ENCODE measurements around the gene UBN2.
"Not testable (repeated sequence)": the region's sequence is repeated elsewhere in the genome, so short reads cannot be mapped to it uniquely, and the experiment has no call there.

The UBN2 gene

GRCh38 chr7:139205843-139206242, 25.2 kb upstream of the UBN2 start:
- Histone ChIP-seq H3K4me2 (no peak overlapping the region), H3K27me3 (no peaks in the 10 kb centered on the region), H3K9ac (no peak overlapping the region), H4K20me1 (no peaks in the 10 kb centered on the region), H3K27ac (no peak overlapping the region), H3K4me3 (no peak overlapping the region), H3K4me1 (no peaks in the 10 kb centered on the region), H3K9me3 (peaks cover 12% of the 10 kb centered on the region), H3K36me3 (no peaks in the 10 kb centered on the region)
- TF ChIP-seq Cebpa-rat (IDR thresholded peaks at IDR 0.05), result no peak

GRCh38 chr7:139212133-139212532, 18.9 kb upstream of the UBN2 start:
- no peak overlapping the region for H3K9ac ChIP-seq
- no peaks in the 10 kb centered on the region for H3K36me3 ChIP-seq
- no peak for TF ChIP-seq Cebpa-rat (IDR thresholded peaks at IDR 0.05)
- no peaks in the 10 kb centered on the region for H3K9me3 ChIP-seq
- H3K4me3 ChIP-seq, result no peak overlapping the region
- H3K27me3 ChIP-seq, result no peaks in the 10 kb centered on the region
- H3K27ac ChIP-seq, result no peak overlapping the region
- no peaks in the 10 kb centered on the region for H4K20me1 ChIP-seq
- no peaks in the 10 kb centered on the region for H3K4me1 ChIP-seq
- H3K4me2 ChIP-seq, result no peak overlapping the region

- H3K4me3 ChIP-seq, H3K9ac ChIP-seq, H3K36me3 ChIP-seq, H3K9me3 ChIP-seq, H3K4me1 ChIP-seq, H3K27me3 ChIP-seq, H3K27ac ChIP-seq, H3K4me2 ChIP-seq, H4K20me1 ChIP-seq: not testable (repeated sequence)
These were observed 17.5 kb upstream of the UBN2 start for GRCh38 chr7:139213489-139213888.

- H3K4me2 ChIP-seq, result no peak overlapping the region
These were observed 12.9 kb upstream of the UBN2 start for GRCh38 chr7:139218173-139218572.

GRCh38 chr7:139224219-139224618, 6.8 kb upstream of the UBN2 start:
- peaks cover 17% of the 10 kb centered on the region for H3K9me3 ChIP-seq
- H3K9ac ChIP-seq, result no peak overlapping the region
- TF ChIP-seq Cebpa-rat (IDR thresholded peaks at IDR 0.05), result no peak
- H3K36me3 ChIP-seq, result no peaks in the 10 kb centered on the region
- no peak overlapping the region for H3K27ac ChIP-seq
- H3K4me2 ChIP-seq, result no peak overlapping the region
- no peaks in the 10 kb centered on the region for H3K27me3 ChIP-seq
- H3K4me1 ChIP-seq, result no peaks in the 10 kb centered on the region
- H4K20me1 ChIP-seq, result no peaks in the 10 kb centered on the region
- H3K4me3 ChIP-seq, result no peak overlapping the region

More at GRCh38 chr7:139218173-139218572, 12.9 kb upstream of the UBN2 start:
- no peak for TF ChIP-seq Cebpa-rat (IDR thresholded peaks at IDR 0.05)
- Histone ChIP-seq H3K4me3 (no peak overlapping the region), H3K27me3 (no peaks in the 10 kb centered on the region), H3K27ac (no peak overlapping the region), H3K9ac (no peak overlapping the region), H3K36me3 (no peaks in the 10 kb centered on the region), H3K4me1 (no peaks in the 10 kb centered on the region), H3K9me3 (no peaks in the 10 kb centered on the region), H4K20me1 (no peaks in the 10 kb centered on the region)

- H3K4me3 ChIP-seq, H3K27ac ChIP-seq, H3K4me1 ChIP-seq, H3K4me2 ChIP-seq, H3K36me3 ChIP-seq, H4K20me1 ChIP-seq, H3K27me3 ChIP-seq, H3K9ac ChIP-seq: not testable (repeated sequence)
- H3K9me3 ChIP-seq, result peaks cover 17% of the 10 kb centered on the region
These were observed 6.2 kb upstream of the UBN2 start for GRCh38 chr7:139224836-139225235.

DNA sequence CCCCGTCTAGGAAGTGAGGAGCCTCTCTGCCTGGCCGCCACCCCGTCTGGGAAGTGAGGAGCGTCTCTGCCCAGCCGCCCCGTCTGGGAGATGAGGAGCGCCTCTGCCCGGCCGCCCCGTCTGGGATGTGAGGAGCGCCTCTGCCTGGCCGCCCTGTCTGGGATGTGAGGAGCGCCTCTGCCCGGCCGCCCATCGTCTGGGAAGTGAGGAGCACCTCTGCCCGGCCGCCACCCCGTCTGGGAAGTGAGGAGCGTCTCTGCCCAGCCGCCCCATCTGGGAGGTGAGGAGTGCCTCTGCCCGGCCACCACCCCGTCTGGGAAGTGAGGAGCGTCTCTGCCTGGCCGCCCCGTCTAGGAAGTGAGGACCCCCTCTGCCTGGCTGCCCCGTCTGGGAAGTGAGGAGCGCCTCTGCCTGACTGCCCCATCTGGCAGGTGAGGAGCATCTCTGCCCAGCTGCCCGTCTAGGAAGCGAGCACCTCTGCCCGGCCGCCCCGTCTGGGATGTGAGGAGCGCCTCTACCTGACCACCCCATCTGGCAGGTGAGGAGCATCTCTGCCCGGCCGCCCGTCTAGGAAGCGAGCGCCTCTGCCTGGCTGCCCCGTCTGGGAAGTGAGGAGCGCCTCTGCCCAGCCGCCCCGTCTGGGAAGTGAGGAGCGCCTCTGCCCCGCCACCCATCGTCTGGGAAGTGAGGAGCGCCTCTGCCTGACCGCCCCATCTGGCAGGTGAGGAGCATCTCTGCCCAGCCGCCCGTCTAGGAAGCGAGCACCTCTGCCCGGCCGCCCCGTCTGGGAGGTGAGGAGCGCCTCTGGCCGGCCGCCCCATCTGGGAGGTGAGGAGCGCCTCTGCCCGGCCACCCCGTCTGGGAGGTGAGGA, 5.5 kb upstream of the UBN2 start:
- not testable (repeated sequence) for H3K36me3 ChIP-seq, H3K4me2 ChIP-seq, H3K9ac ChIP-seq, H3K4me3 ChIP-seq, H3K27me3 ChIP-seq, H3K4me1 ChIP-seq, H3K27ac ChIP-seq, H4K20me1 ChIP-seq
- peaks cover 17% of the 10 kb centered on the region for H3K9me3 ChIP-seq

DNA sequence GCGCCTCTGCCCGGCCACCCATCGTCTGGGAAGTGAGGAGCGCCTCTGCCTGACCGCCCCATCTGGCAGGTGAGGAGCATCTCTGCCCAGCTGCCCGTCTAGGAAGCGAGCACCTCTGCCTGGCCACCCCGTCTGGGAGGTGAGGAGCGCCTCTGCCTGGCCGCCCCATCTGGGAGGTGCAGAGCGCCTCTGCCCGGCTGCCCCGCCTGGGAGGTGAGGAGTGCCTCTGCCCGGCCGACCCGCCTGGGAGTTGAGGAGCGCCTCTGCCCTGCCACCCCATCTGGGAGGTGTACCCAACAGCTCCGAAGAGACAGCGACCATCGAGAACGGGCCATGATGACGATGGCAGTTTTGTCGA, 4.9 kb upstream of the UBN2 start:
- not testable (repeated sequence) for H3K36me3 ChIP-seq, H4K20me1 ChIP-seq, H3K4me3 ChIP-seq, H3K4me1 ChIP-seq, H3K4me2 ChIP-seq, H3K27ac ChIP-seq, H3K9ac ChIP-seq, H3K27me3 ChIP-seq
- peaks cover 17% of the 10 kb centered on the region for H3K9me3 ChIP-seq

- peaks cover 17% of the 10 kb centered on the region for H3K9me3 ChIP-seq
- H3K27me3 ChIP-seq, H3K4me3 ChIP-seq, H4K20me1 ChIP-seq, H3K36me3 ChIP-seq, H3K27ac ChIP-seq, H3K4me2 ChIP-seq, H3K9ac ChIP-seq, H3K4me1 ChIP-seq: not testable (repeated sequence)
These were observed 4.0 kb upstream of the UBN2 start for GRCh38 chr7:139226988-139227488.

- Histone ChIP-seq H3K4me2 (peak overlapping the region; percentile 96), H3K9ac (no peak overlapping the region), H3K4me3 (peak overlapping the region; percentile 98)
These were observed 1.0 kb upstream of the UBN2 start for GRCh38 chr7:139230023-139230422.

DNA sequence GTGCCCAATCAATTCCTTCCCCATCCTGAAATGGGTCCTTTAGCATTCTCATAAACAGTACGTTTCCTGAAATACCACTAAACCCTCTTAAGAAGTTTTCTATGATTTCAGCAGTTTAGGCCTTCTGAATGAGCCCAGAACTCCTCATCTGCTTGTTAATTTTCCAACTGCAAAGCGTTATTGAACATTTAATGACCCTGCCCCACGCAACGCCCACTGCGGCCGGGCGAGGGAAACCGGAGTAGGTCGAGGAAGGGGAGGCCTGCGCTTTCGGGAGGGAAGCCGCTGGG, 608 bp upstream of the UBN2 start:
- Histone ChIP-seq H3K4me2 (peak overlapping the region; percentile 96), H3K27me3 (peaks cover 19% of the 10 kb centered on the region; the same call in 1 of the 2 replicates), H3K4me1 (peaks cover 20% of the 10 kb centered on the region), H3K27ac (peak overlapping the region; percentile 16; the same call in 1 of the 2 replicates), H3K4me3 (peak overlapping the region; percentile 98), H3K9me3 (peaks cover 9% of the 10 kb centered on the region), H3K9ac (peak overlapping the region; percentile 87), H3K36me3 (no peaks in the 10 kb centered on the region), H4K20me1 (peaks cover 39% of the 10 kb centered on the region)
- TF ChIP-seq Cebpa-rat (IDR thresholded peaks at IDR 0.05), result no peak

More at GRCh38 chr7:139230023-139230422, 1.0 kb upstream of the UBN2 start:
- H3K27ac ChIP-seq, result no peak overlapping the region
- H3K4me1 ChIP-seq, result peaks cover 20% of the 10 kb centered on the region
- H3K36me3 ChIP-seq, result no peaks in the 10 kb centered on the region
- no peak for TF ChIP-seq Cebpa-rat (IDR thresholded peaks at IDR 0.05)
- H3K27me3 ChIP-seq, result peaks cover 19% of the 10 kb centered on the region; the same call in 1 of the 2 replicates
- peaks cover 35% of the 10 kb centered on the region for H4K20me1 ChIP-seq
- H3K9me3 ChIP-seq, result peaks cover 13% of the 10 kb centered on the region
